Neural cell (in vitro differentiated cells): ENCODE results near the gene RAPGEF5.

Experiments used
- CTCF ChIP-seq: fragments of 450-650 bp; IDR thresholded peaks from 2 replicates; pipeline ENCODE4 v1.5.1; 2014; ENCODE audit warnings: antibody characterized with exemption, mild to moderate bottlenecking, moderate library complexity; ENCODE audit not compliant: poor library complexity, severe bottlenecking
- EZH2 ChIP-seq: fragments of 200-600, 300-800 bp; shearing (Covaris generic), sonication (generic); IDR thresholded peaks from 2 replicates; pipeline ENCODE4 v1.6.1; 2014; ENCODE audit warnings: antibody characterized with exemption, low read length, borderline replicate concordance, mild to moderate bottlenecking; ENCODE audit not compliant: insufficient read depth, poor library complexity, severe bottlenecking
- RAD21 ChIP-seq: fragments of 450-650 bp; conservative IDR thresholded peaks from 2 replicates; pipeline ENCODE4 v1.6.1; 2014; ENCODE audit warnings: antibody characterized with exemption, mild to moderate bottlenecking, moderate library complexity
- REST ChIP-seq: IDR thresholded peaks from 2 replicates; pipeline ENCODE4 v1.6.1; 2012; ENCODE audit warnings: borderline replicate concordance

- TF ChIP-seq CTCF, result no peak
- no peak for TF ChIP-seq EZH2
- TF ChIP-seq RAD21, result no peak
- TF ChIP-seq REST, result no peak
Observed at GRCh38 chr7:22404421-22405023, 47.6 kb upstream of the RAPGEF5 start.
